Sigmoid colon (tissue), 4 donors: ENCODE results near the gene GIT2.

ENCODE experiments used
- CTCF ChIP-seq, 4 experiments: fragments of 450-650 bp in 3 of 4; fragments of 200-600 bp in 1 of 4; IDR thresholded peaks; one replicate each; pipeline ENCODE4 v1.5.1; 2016 to 2019; ENCODE audit warnings: antibody characterized with exemption in 4 of 4, mild to moderate bottlenecking in 3 of 4, moderate library complexity in 2 of 4
- EP300 ChIP-seq, 4 donors: sonication (generic); formaldehyde crosslinking; IDR thresholded peaks; one replicate each; pipeline ENCODE4 v1.6.1; 2017; ENCODE audit warnings: antibody characterized with exemption in 4 of 4
- POLR2A ChIP-seq, 2 donors: fragments of 450-650 bp; IDR thresholded peaks; one replicate each; pipeline ENCODE4 v1.6.1; 2016; ENCODE audit warnings: antibody characterized with exemption in 2 of 2, mild to moderate bottlenecking in 2 of 2, moderate library complexity in 2 of 2
- POLR2AphosphoS5 ChIP-seq, 4 donors: sonication (generic); formaldehyde crosslinking; IDR thresholded peaks; one replicate each; pipeline ENCODE4 v1.6.1; 2017; ENCODE audit warnings: antibody characterized with exemption in 4 of 4

GRCh38 chr12:109905301-109905700 is 90.9 kb downstream of the GIT2 start:
- no peak for TF ChIP-seq POLR2AphosphoS5 (IDR thresholded peaks at IDR 0.05)
- TF ChIP-seq EP300 (IDR thresholded peaks at IDR 0.05) = no peak
- TF ChIP-seq CTCF (IDR thresholded peaks at IDR 0.05) = no peak
- no peak for TF ChIP-seq POLR2A (IDR thresholded peaks at IDR 0.05)
